Transverse colon (tissue), 3 donors: ENCODE results near the gene MRGPRD.

Source experiments
- POLR2A ChIP-seq: fragments of 450-650 bp; IDR thresholded peaks from one replicate; pipeline ENCODE4 v1.6.1; 2016; ENCODE audit warnings: antibody characterized with exemption, mild to moderate bottlenecking, moderate library complexity
- TF ChIP-seq, protein P1 (sequence below), 5 experiments: fragments of 200-600 bp in 3 of 5; fragments of 450-650 bp in 2 of 5; sonication (generic) in 3 of 5; IDR thresholded peaks; 1 replicate in 2 of 5; 2 replicates in 3 of 5; pipeline ENCODE4 v1.5.1; 2016 to 2017; ENCODE audit warnings: antibody characterized with exemption in 5 of 5, inconsistent platforms in 3 of 5, mild to moderate bottlenecking in 2 of 5, moderate library complexity in 1 of 5

DNA sequence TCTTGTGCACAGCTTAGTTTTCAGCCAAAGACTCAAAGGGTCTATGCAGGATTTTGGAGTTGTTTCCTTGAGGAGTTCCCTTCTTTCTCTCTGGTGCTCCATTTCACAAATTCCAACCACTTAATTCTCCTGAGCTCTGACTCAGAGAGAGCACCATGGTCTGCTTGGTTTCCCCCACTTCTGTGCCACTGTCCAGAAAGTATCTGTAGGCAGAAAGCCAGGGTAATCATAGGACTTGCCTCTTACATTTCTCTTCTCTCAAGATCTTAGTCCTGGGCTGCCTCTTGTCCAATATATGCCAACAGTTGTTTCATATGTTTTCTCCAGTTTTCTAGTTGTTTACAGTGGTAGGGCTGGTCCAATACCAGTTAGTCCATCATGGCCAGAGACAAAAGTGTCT, 6.4 kb upstream of the MRGPRD start:
- TF ChIP-seq, protein P1, sequence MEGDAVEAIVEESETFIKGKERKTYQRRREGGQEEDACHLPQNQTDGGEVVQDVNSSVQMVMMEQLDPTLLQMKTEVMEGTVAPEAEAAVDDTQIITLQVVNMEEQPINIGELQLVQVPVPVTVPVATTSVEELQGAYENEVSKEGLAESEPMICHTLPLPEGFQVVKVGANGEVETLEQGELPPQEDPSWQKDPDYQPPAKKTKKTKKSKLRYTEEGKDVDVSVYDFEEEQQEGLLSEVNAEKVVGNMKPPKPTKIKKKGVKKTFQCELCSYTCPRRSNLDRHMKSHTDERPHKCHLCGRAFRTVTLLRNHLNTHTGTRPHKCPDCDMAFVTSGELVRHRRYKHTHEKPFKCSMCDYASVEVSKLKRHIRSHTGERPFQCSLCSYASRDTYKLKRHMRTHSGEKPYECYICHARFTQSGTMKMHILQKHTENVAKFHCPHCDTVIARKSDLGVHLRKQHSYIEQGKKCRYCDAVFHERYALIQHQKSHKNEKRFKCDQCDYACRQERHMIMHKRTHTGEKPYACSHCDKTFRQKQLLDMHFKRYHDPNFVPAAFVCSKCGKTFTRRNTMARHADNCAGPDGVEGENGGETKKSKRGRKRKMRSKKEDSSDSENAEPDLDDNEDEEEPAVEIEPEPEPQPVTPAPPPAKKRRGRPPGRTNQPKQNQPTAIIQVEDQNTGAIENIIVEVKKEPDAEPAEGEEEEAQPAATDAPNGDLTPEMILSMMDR (IDR thresholded peaks at IDR 0.05) = no peak
- TF ChIP-seq POLR2A = no peak
